Thyroid gland (tissue), 4 donors: Measurements from ENCODE around the gene RHEX.

Experiments
- CTCF ChIP-seq, 6 experiments: fragments of 200-600 bp in 3 of 6; fragments of 450-650 bp in 3 of 6; sonication (generic) in 3 of 6; IDR thresholded peaks; one replicate each; pipeline ENCODE4 v1.5.1; 2016 to 2019; ENCODE audit warnings: antibody characterized with exemption in 6 of 6, mild to moderate bottlenecking in 2 of 6, inconsistent platforms in 1 of 6, moderate library complexity in 1 of 6
- POLR2A ChIP-seq, 2 donors: fragments of 450-650 bp; IDR thresholded peaks; one replicate each; pipeline ENCODE4 v1.6.1; 2017; ENCODE audit warnings: antibody characterized with exemption in 2 of 2, mild to moderate bottlenecking in 2 of 2, moderate library complexity in 1 of 2

- TF ChIP-seq CTCF (IDR thresholded peaks at IDR 0.05) = peak in 1 of 6 experiments; percentile 6
- no peak for TF ChIP-seq POLR2A (IDR thresholded peaks at IDR 0.05)
Measured at GRCh38 chr1:206025283-206025820, 27.6 kb upstream of the RHEX start.
